OCI-LY1 (cell line): ENCODE results near the gene EBF3.

Source experiments
- CTCF ChIP-seq: fragments of 200-600 bp; sonication (generic), shearing (Covaris generic); IDR thresholded peaks from 2 replicates; pipeline ENCODE4 v1.5.1; 2017; ENCODE audit warnings: mild to moderate bottlenecking, antibody characterized with exemption, low read length, moderate library complexity, mixed read lengths
- EZH2 ChIP-seq: fragments of 200-600 bp; sonication (generic), shearing (Covaris generic); IDR thresholded peaks from 2 replicates; pipeline ENCODE4 v1.8.0; 2017; ENCODE audit warnings: borderline replicate concordance, mixed run types, mild to moderate bottlenecking, antibody characterized with exemption, low read length, moderate library complexity, mixed read lengths

GRCh38 chr10:129946859-129947258 lies 17.2 kb downstream of the EBF3 start:
- TF ChIP-seq CTCF (no peak), EZH2 (no peak)
